HUES48 (cell line): ENCODE results near the gene DCLK2.

Experiments
- H3K27ac ChIP-seq: one replicate; pipeline ENCODE4 v1.7.0; 2013; ENCODE audit warnings: low read depth, low read length, inconsistent platforms
- H3K27me3 ChIP-seq: 2 replicates; pipeline ENCODE4 v1.6.1; 2013; ENCODE audit warnings: mild to moderate bottlenecking, low read length; ENCODE audit not compliant: control insufficient read depth, insufficient read depth
- H3K36me3 ChIP-seq: 2 replicates; pipeline ENCODE4 v1.6.1; 2013; ENCODE audit warnings: low read length; ENCODE audit not compliant: control insufficient read depth, insufficient read depth
- H3K4me1 ChIP-seq: 2 replicates; pipeline ENCODE4 v1.6.1; 2013; ENCODE audit warnings: mild to moderate bottlenecking, low read length; ENCODE audit not compliant: control insufficient read depth, insufficient read depth
- H3K4me3 ChIP-seq: 2 replicates; pipeline ENCODE4 v1.5.1; 2013; ENCODE audit warnings: mild to moderate bottlenecking, low read depth, low read length
- H3K9ac ChIP-seq: 2 replicates; pipeline ENCODE4 v1.6.1; 2013; ENCODE audit warnings: mild to moderate bottlenecking, low read depth, low read length, moderate library complexity
- H3K9me3 ChIP-seq: 2 replicates; pipeline ENCODE4 v1.6.1; 2013; ENCODE audit warnings: low read length; ENCODE audit not compliant: control insufficient read depth, insufficient read depth

Gene DCLK2

DNA sequence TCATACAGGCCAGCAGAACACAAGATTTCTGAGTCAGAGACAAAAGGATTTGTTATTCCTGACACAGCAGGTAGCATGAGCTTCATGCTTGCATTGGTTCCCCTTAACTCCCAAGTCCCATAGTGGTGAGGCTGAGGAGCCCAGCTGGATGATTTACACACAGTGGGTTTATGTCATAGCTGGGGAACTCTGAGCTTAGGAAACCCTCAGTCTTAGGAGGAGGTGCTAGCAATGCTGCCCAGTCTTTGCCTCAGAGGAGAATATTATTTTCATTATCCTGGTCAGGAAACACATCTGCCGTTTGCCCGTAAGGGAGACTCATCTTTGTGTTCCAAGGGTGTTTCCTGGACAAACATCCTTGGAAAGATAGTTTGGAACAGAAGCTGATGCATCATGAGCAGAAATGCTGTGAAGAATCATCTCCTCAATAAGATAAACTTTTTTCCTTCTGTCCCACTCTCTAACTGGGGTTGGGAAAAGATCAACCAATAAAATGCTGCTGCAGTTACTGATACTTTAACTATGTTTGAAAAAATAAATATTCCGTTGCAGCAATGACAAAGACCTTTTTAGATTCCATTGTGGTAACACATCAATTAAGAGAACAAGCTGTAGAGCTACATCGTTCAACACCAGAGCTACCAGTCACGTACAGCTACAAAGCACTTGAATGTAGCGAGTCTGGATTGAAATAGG, 146.8 kb downstream of the DCLK2 start:
- H3K4me1 ChIP-seq: peaks cover 18% of the 10 kb centered on the region
- no peaks in the 10 kb centered on the region for H3K36me3 ChIP-seq
- H3K4me3 ChIP-seq: no peak overlapping the region
- H3K9ac ChIP-seq: no peak overlapping the region
- no peaks in the 10 kb centered on the region for H3K27me3 ChIP-seq
- peak overlapping the region; percentile 74 for H3K27ac ChIP-seq
- H3K9me3 ChIP-seq: no peaks in the 10 kb centered on the region

GRCh38 chr4:150229520-150229919, 151.3 kb downstream of the DCLK2 start:
- no peaks in the 10 kb centered on the region for H3K9me3 ChIP-seq
- H3K9ac ChIP-seq: no peak overlapping the region
- H3K4me1 ChIP-seq: peaks cover 19% of the 10 kb centered on the region
- no peaks in the 10 kb centered on the region for H3K36me3 ChIP-seq
- no peak overlapping the region for H3K4me3 ChIP-seq
- no peak overlapping the region for H3K27ac ChIP-seq
- H3K27me3 ChIP-seq: no peaks in the 10 kb centered on the region

GRCh38 chr4:150230561-150230960, 152.3 kb downstream of the DCLK2 start:
- Histone ChIP-seq H3K27me3 (no peaks in the 10 kb centered on the region), H3K4me1 (peaks cover 12% of the 10 kb centered on the region), H3K36me3 (no peaks in the 10 kb centered on the region), H3K9me3 (no peaks in the 10 kb centered on the region), H3K4me3 (no peak overlapping the region), H3K27ac (no peak overlapping the region), H3K9ac (no peak overlapping the region)

DNA sequence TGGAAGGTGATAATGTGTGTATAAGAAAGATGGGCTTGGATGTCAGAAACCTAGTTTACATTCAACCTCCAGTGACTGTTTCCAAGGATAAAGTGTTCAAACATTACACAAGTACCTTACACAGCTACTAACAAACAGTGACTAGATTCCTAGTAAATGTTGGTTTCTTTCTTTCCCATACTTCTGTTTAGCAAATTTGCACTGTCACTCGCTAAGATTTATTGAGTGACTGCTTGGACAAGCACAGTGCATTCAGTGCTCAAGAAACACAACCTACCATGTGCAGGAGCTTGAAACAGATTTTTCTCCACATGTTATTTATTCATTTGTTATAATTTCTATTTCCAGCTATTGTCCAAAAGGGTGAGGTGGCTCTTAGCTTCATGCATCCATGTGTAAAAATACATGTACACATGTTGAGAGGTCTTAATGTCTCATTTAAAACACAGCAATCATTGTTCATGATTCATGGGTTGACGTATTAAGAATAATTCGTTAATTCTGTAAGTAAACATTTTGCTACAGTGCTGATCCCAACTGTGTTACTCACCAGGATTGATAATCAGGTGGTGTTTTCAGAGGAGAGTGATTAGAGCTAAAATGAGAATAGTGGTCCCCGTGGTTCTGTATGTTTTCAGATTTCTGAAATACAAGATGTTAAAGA, 153.0 kb downstream of the DCLK2 start:
- Histone ChIP-seq H3K27me3 (no peaks in the 10 kb centered on the region), H3K36me3 (no peaks in the 10 kb centered on the region), H3K27ac (no peak overlapping the region), H3K4me3 (no peak overlapping the region), H3K9ac (no peak overlapping the region), H3K4me1 (peaks cover 17% of the 10 kb centered on the region), H3K9me3 (no peaks in the 10 kb centered on the region)

DNA sequence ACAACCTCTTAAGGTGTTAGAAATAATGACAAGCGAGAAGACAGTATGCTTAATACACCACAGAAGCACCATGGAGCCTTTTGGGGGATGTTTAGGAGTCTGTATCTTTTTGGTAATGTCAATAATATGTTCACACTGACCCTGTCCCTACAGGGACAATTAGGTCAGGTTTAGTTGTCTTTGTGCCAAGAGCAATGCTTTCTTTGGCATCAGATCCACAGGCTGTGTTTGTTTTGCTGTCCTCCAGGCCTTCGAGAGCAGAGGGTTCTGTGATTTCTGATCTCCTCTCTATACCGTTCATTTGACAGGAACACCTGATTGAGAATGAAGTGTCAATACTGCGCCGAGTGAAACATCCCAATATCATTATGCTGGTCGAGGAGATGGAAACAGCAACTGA, 153.8 kb downstream of the DCLK2 start:
- H3K4me3 ChIP-seq: no peak overlapping the region
- H3K9ac ChIP-seq: no peak overlapping the region
- peaks cover 20% of the 10 kb centered on the region for H3K4me1 ChIP-seq
- no peaks in the 10 kb centered on the region for H3K9me3 ChIP-seq
- H3K36me3 ChIP-seq: no peaks in the 10 kb centered on the region
- no peaks in the 10 kb centered on the region for H3K27me3 ChIP-seq
- H3K27ac ChIP-seq: no peak overlapping the region

DNA sequence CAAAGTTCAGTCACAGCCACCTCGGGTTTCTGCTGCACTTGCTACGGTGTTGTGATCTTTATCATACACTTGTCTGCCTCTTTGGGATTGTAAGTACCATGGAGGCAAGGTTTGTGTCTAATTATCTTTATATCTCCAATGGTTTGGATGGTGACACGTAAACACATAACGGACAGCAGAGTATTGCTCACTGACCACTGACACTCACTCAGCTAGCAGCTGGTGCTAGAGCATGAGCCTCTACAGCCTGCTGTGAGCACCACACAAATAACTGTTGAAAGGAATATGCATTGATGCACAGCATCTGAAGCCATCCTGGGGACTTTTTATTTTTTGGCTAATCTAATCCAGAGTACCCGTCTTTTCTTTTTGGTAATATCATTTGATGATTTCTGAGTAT, 156.0 kb downstream of the DCLK2 start:
- H3K9me3 ChIP-seq: no peaks in the 10 kb centered on the region
- peaks cover 18% of the 10 kb centered on the region for H3K4me1 ChIP-seq
- H3K9ac ChIP-seq: no peak overlapping the region
- no peaks in the 10 kb centered on the region for H3K36me3 ChIP-seq
- H3K27me3 ChIP-seq: no peaks in the 10 kb centered on the region
- no peak overlapping the region for H3K27ac ChIP-seq
- no peak overlapping the region for H3K4me3 ChIP-seq

GRCh38 chr4:150235317-150235716, 157.1 kb downstream of the DCLK2 start:
- no peak overlapping the region for H3K9ac ChIP-seq
- no peaks in the 10 kb centered on the region for H3K9me3 ChIP-seq
- H3K27ac ChIP-seq: no peak overlapping the region
- H3K4me3 ChIP-seq: no peak overlapping the region
- no peaks in the 10 kb centered on the region for H3K36me3 ChIP-seq
- no peaks in the 10 kb centered on the region for H3K27me3 ChIP-seq
- H3K4me1 ChIP-seq: peaks cover 8% of the 10 kb centered on the region

GRCh38 chr4:150235808-150236271, 157.6 kb downstream of the DCLK2 start:
- Histone ChIP-seq H3K4me1 (peaks cover 8% of the 10 kb centered on the region), H3K27ac (no peak overlapping the region)

DNA sequence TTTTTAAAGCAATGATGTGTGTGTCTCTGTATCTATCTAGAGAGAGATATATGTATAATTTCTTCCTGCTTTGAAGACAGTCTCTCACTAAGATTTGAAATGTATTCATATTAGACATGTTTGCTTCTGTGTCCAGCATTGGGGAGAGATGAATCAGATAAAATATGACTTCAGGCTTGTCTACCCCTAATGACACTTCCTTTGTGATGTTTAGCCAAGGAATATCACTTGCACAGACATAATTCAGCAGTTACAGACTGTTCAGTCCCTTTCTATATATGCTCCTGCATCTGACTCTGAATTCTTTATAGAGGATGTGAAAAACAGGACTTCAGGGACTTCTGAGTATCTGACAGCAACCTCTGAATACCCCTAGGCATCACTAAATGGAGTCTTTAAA, 158.4 kb downstream of the DCLK2 start:
- Histone ChIP-seq H3K27me3 (no peaks in the 10 kb centered on the region), H3K9me3 (no peaks in the 10 kb centered on the region), H3K27ac (no peak overlapping the region), H3K36me3 (no peaks in the 10 kb centered on the region), H3K4me3 (no peak overlapping the region), H3K4me1 (peaks cover 8% of the 10 kb centered on the region), H3K9ac (no peak overlapping the region)

More at GRCh38 chr4:150235808-150236271, 157.6 kb downstream of the DCLK2 start:
- H3K9ac ChIP-seq: no peak overlapping the region
- no peaks in the 10 kb centered on the region for H3K27me3 ChIP-seq
- H3K36me3 ChIP-seq: no peaks in the 10 kb centered on the region
- H3K9me3 ChIP-seq: no peaks in the 10 kb centered on the region
- no peak overlapping the region for H3K4me3 ChIP-seq

GRCh38 chr4:150237110-150237872, 159.0 kb downstream of the DCLK2 start:
- Histone ChIP-seq H3K9ac (no peak overlapping the region), H3K27ac (no peak overlapping the region), H3K36me3 (no peaks in the 10 kb centered on the region), H3K9me3 (no peaks in the 10 kb centered on the region), H3K4me3 (no peak overlapping the region), H3K27me3 (no peaks in the 10 kb centered on the region), H3K4me1 (peaks cover 8% of the 10 kb centered on the region)

GRCh38 chr4:150238591-150238990, 160.3 kb downstream of the DCLK2 start:
- Histone ChIP-seq H3K36me3 (no peaks in the 10 kb centered on the region), H3K4me1 (peaks cover 8% of the 10 kb centered on the region), H3K27ac (no peak overlapping the region), H3K27me3 (no peaks in the 10 kb centered on the region), H3K9me3 (no peaks in the 10 kb centered on the region), H3K4me3 (no peak overlapping the region), H3K9ac (no peak overlapping the region)
